ENCODE data around the gene PRR11. TPM values are rescaled to one million over a fixed set of nuclear protein-coding genes. Genes with fewer than 3 reads are reported as not detected.
"Not testable (repeated sequence)": the region's sequence is repeated elsewhere in the genome, so short reads cannot be mapped to it uniquely, and the experiment has no call there.

Gene PRR11
- total RNA-seq, 1 donor = 2.4 TPM

DNA sequence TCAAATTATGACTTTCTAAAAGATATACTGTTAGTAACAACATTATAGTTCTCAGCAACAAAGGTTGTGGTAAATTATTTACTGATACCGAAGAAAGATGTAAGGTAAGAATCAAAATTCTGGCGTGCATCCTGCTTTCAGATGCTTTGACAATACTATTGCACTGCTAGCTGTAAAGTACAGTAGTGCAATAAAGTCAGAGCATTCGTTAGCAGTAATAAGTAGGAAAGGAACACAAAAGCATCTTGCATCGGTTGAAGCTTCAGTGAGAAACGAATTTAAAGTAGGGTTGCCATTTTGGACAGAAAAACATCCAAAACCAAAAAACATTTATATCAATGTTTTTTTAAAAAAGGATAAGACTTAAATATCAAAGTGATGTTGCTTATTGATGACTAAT is 4.5 kb upstream of the PRR11 start:
- no peak for DNase-seq (ENCODE audit: low read depth in 2 of 3, low spot score in 2 of 3)

- DNase-seq (ENCODE audit: low read depth in 2 of 3, low spot score in 2 of 3) = no peak
Observed at GRCh38 chr17:59151591-59151990, 4.0 kb upstream of the PRR11 start.

DNA sequence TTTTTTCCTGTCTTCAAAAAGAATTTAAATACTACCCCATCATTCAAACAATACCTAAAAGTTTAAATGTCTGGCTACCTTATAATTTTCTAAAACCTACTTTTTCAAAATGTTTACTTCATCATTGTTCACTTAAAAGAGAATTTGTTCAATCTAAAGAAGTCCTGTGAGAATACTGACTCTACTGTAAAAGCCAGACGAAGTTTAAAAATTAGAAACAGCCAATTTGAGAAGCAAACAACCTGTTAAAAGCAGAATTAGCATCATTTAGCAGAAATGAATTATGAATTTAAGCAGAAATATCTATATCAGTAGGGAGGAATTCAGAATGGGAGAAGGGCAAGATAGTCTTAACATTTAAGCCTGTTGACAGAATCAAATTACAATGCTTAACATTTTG is 2.6 kb upstream of the PRR11 start:
- no peak for DNase-seq (ENCODE audit: low read depth in 2 of 3, low spot score in 2 of 3)

DNA sequence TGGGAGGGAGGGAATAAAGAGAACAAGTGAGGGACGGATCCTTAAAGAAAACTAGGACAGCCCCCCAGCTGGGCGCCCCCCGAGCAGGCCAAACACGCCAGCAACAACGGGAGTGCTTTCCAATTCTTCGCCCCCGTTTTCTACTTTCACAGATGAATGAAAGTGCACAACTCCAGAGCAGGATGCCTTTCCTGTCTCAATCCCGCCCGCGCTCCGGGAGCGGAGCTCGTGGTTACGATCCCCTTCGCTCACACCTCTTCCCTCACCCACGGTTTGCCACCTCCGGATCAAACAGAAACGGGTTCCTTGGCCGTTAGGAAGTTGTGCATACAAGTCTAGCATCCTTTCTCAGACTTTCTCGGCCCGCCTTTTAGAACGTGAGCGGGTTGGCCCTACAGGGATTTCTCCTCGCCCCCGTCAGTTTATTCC is 1.2 kb upstream of the PRR11 start:
- no peak for DNase-seq (ENCODE audit: low read depth in 2 of 3, low spot score in 2 of 3)

DNA sequence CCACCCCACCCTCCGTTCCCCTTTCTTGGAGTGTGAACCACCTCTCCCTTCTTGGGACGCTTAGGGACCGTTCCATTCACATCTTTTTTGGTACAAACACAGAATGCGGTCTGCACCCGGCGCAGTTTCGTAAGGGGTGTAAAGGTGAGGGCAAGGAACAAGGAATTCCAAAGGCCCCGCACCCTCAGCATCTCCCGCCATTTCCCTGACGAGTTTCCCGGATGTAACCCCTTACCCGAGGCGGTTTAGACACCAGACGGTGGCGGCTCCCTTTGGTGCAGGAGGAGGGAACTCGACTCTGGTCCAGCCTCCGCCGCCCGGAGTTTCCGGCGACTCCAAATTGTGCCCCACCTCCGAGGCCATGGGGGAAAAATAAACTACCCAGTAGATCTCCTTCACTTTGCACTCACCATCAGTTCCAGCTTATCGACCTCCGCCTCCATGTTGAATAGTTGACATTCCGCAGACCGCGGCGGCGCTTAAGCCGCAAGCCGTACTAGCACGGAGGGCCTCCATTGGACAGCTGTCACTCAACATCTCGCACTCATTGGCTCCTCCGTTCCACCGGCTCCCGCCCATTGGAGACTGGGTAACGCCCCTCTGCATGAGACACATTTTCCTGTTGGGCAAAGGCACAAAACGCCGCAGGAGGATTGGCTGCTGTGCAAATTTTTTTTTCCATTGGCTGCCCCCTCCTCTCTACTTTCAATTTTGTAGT is 666 bp upstream of the PRR11 start, which contains the start of gene SKA2:
Gene SKA2 (minus strand): TSS at position 466 of the 718 bp plus-strand sequence. CDS start 23 bp downstream, at position 443.
- DNase-seq (ENCODE audit: low read depth in 2 of 3, low spot score in 2 of 3) = peak; percentile 87 to 100 (median 99)

DNA sequence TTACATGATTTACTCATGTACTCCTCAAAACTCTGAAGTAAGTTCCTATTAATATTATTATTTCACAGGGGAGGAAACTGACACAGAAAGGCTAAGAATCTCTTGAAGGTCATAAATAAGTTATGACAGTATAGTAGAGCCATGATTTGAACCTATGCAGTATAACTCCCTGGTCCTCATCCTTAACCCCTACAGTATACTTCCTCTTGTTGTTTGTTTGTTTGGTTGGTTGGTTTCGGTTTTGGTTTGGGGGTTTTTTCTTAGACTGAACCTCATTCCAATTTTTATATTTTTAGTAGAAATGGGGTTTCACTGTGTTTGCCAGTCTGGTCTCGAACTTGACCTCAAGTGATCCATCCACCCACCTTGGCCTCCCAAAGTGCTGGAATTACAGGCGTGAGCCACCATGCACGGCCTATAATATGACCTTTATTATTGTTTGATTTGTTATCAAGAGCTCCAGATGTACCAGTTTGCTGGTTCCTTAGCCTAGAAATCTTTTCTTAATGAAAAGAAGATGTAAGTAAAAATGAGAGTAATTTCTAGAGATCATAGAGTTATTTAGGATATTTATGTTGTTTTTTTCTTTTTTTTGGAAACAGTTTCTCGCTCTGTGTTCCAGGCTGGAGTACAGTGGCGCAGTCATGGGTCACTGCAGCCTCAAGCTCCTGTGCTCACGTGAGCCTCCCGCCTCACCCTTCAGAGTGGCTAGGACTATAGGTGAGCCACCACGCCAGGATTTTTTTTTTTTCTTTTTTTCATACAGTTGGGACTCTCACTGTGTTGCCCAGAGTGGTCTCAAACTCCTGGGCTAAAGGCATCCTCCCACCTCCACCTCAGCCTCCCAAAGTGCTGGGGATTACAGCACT is 4.8 kb downstream of the PRR11 start:
- peak in 2 of 3 donors; percentile 35 to 46 for DNase-seq (ENCODE audit: low read depth in 2 of 3, low spot score in 2 of 3)

DNA sequence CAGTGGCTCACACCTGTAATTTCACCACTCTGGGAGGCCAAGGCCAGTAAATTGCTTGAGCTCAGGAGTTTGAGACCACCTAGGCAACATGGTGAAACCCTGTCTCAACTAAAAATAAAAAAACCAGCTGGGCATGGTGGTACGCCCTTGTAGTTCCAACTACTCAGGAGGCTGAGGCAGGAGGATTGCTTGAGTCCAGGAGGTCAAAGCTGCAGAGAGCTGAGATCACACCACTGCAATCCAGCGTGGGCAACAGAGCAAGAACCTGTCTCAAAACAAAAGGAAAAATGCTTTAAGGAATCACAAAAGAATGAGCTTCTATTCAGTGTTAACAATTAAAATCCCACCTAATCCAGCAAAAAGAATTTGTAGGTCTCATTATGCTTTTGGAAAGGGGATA is 5.9 kb downstream of the PRR11 start:
- DNase-seq (ENCODE audit: low read depth in 2 of 3, low spot score in 2 of 3) = no peak

- DNase-seq (ENCODE audit: low read depth in 2 of 3, low spot score in 2 of 3) = peak in 2 of 3 donors; percentile 50 to 70
Observed at GRCh38 chr17:59165933-59166342, 10.4 kb downstream of the PRR11 start.

GRCh38 chr17:59167571-59168001 is 12.0 kb downstream of the PRR11 start:
- DNase-seq (ENCODE audit: low read depth in 2 of 3, low spot score in 2 of 3) = peak in 2 of 3 donors; percentile 55 to 56

DNA sequence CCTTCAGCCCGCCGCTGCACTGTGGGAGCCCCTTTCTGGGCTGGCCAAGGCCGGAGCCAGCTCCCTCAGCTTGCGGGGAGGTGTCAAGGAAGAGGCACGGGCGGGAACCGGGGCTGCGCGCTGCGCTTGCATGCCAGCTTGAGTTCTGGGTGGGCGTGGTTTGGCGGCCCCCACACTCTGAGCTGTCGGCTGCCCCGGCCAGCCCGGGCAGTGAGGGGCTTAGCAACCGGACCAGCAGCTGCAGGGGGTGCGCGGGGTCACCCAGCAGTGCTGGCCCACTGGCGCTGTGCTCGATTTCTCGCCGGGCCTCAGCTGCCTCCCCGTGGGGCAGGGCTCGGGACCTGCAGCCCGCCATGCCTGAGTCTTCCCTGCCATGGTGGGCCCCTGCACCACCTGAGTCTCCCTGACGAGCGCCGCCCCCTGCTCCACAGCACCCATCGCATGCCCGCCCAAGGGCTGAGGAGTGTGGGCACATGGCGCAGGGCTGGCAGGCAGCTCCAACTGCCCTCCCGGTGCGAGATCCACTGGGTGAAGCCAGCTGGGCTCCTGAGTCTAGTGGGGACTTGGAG is 17.0 kb downstream of the PRR11 start:
- DNase-seq (ENCODE audit: low read depth in 2 of 3, low spot score in 2 of 3) = no peak

- DNase-seq (ENCODE audit: low read depth in 2 of 3, low spot score in 2 of 3) = no peak
Observed at GRCh38 chr17:59174671-59175070, 19.1 kb downstream of the PRR11 start.

- no peak for DNase-seq (ENCODE audit: low read depth in 2 of 3, low spot score in 2 of 3)
Observed at GRCh38 chr17:59175076-59175475, 19.5 kb downstream of the PRR11 start.

DNA sequence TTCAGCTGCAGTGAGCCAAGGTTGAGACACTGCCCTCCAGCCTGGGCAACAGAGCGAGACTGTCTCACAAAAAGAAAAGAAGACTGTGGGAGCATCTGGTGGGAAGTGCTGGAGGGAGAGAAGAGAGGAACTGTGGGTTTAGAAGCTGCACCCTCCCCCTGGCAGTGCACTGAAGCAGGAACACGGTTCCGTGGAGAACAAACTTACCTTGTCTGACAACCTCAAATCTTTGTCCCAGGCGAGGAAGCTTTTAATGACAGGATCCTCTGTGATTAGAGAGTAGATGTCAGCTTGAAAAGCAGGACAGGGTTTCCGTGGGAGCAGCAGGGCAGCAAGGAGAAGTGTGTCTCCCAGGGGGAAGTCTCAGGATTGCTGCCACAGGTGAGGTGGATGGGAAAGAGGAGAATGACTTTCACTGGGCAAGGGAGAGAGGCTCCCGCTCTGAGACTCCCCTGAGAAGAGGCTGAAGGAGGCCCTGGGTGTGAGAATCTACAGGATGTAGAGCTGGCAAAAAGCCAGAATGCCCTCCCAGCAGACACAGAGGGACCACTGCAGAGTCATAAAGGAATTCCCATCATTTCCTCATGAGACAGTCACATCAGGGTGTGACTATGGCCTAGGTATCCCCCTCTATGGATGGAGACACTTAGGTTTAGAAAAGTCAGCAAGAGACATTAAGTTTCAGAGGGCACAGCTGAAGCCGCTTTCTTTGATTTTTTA is 22.9 kb downstream of the PRR11 start:
- DNase-seq (ENCODE audit: low read depth in 2 of 3, low spot score in 2 of 3) = no peak

- not testable (repeated sequence) for DNase-seq (ENCODE audit: low read depth in 2 of 3, low spot score in 2 of 3)
Observed at GRCh38 chr17:59179601-59180000, 24.1 kb downstream of the PRR11 start.

- DNase-seq (ENCODE audit: low read depth in 2 of 3, low spot score in 2 of 3) = no peak
Observed at GRCh38 chr17:59180626-59181025, 25.1 kb downstream of the PRR11 start.

DNA sequence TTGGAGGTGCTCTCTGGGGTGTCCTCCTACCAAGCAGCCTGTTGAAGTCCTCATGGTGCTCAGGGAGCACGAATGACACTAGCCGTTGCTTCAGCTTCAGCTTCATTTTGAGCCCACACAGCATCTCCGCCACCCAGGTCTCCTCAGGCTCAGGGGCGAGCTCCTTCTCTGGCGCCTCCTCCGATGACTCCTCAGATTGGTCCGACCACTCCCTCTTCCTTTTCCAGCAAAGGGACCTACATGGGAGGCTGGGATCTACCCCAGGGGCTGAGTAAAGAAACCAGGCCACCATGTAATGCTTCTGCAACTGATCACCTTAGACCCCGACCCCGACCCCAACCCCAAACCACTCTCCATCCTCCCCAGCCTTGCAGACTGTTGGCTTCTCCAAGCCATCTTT is 25.9 kb downstream of the PRR11 start:
- no peak for DNase-seq (ENCODE audit: low read depth in 2 of 3, low spot score in 2 of 3)

DNA sequence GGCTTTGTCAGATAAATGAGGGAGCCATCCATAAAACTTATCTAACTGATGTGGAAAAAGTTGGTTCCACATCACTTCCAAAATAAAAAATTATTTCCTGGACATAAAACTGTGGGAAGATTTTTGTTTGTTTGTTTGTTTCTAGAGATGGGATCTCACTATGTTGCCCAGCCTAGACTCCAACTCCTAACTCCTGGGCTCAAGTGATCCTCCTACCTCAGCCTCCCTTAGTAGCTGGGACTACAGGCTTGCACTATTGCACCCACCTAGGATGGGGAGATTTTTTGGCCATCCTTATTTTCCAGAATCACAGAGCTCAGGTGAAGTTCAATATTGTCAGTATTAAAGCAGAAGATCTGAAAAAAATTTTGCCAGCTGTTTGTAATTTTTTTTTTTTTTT is 30.5 kb downstream of the PRR11 start:
- DNase-seq (ENCODE audit: low read depth in 2 of 3, low spot score in 2 of 3) = no peak

DNA sequence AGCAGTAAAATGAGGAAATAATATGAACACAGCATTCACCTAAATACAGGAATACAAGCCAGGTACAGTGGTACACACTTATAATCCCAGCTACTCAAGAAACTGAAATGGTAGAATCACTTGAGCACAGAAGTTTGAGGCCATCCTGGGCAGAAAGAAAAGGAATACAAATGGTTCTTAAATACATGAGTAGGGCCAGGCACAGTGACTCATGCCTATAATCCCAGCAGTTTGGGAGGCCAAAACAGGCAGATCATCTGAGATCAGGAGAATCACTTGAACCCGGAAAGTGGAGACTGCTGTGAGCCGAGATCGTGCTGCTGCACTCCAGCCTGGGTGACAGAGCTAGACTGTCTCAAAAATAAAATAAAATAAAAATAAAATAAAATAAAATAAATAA is 31.3 kb downstream of the PRR11 start:
- no peak for DNase-seq (ENCODE audit: low read depth in 2 of 3, low spot score in 2 of 3)

DNA sequence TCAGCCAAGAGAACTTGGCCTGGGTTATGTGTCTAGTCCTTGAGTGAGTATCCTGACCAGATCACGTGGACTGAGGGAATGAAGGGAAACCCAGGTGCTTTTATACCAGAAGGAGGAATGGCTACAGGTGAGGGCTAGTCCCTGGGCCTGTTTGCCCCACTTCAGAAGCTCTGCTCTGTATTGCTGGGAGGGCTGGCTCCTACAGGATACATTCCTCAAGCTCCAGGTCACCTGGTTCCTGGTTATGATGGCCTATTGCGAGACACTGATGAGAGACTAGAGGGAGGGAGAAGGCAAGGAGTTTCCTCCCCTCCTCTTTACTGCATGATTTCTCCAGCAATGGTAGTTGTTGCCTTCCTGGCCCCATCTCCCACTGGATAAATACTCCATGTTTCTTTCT is 35.3 kb downstream of the PRR11 start:
- no peak for DNase-seq (ENCODE audit: low read depth in 2 of 3, low spot score in 2 of 3)

- no peak for DNase-seq (ENCODE audit: low read depth in 2 of 3, low spot score in 2 of 3)
Observed at GRCh38 chr17:59193336-59193862, 37.9 kb downstream of the PRR11 start.

- no peak for DNase-seq (ENCODE audit: low read depth in 2 of 3, low spot score in 2 of 3)
Observed at GRCh38 chr17:59199398-59199797, 43.9 kb downstream of the PRR11 start.

Measured in hematopoietic multipotent progenitor cell (in vitro differentiated cells).